KOPT-K1 (cell line): ENCODE measurements around the gene TRIM4.
"Not testable (repeated sequence)": the region's sequence is repeated elsewhere in the genome, so short reads cannot be mapped to it uniquely, and the experiment has no call there.

Experiments used
- H3K27ac ChIP-seq: fragments of 200-600 bp; sonication (generic); 2 replicates; pipeline ENCODE4 v1.5.1; 2016; ENCODE audit warnings: antibody characterized with exemption, mild to moderate bottlenecking, low read depth, low read length; ENCODE audit not compliant: poor library complexity, severe bottlenecking
- H3K36me3 ChIP-seq: fragments of 200-600 bp; sonication (generic); 2 replicates; pipeline ENCODE4 v1.5.1; 2017; ENCODE audit warnings: antibody characterized with exemption, mild to moderate bottlenecking, low read length, moderate library complexity; ENCODE audit not compliant: insufficient read depth
- H3K9me3 ChIP-seq: fragments of 200-600 bp; sonication (generic); 2 replicates; pipeline ENCODE4 v1.5.1; 2017; ENCODE audit warnings: antibody characterized with exemption, low read length, mild to moderate bottlenecking; ENCODE audit not compliant: insufficient read depth, poor library complexity, severe bottlenecking

Gene TRIM4

DNA sequence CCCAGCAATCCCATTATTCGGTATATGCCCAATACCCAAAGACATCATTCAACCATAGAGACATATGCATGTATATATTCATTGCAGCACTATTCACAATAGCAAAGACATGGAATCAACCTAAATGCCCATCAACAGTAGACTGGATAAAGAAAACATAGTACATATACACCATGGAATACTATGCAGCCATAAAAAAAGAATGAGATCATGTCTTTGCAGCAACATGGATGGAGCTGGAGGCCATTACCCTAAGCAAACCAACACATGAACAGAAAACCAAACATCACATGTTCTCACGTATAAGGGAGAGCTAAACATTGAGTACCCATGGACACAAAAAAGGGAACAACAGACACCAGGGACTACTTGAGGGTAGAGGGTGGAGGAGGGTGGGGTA is 29.0 kb downstream of the TRIM4 start:
- H3K36me3 ChIP-seq: peaks cover 29% of the 10 kb centered on the region; the same call in 1 of the 2 replicates
- peaks cover 19% of the 10 kb centered on the region for H3K9me3 ChIP-seq
- not testable (repeated sequence) for H3K27ac ChIP-seq

DNA sequence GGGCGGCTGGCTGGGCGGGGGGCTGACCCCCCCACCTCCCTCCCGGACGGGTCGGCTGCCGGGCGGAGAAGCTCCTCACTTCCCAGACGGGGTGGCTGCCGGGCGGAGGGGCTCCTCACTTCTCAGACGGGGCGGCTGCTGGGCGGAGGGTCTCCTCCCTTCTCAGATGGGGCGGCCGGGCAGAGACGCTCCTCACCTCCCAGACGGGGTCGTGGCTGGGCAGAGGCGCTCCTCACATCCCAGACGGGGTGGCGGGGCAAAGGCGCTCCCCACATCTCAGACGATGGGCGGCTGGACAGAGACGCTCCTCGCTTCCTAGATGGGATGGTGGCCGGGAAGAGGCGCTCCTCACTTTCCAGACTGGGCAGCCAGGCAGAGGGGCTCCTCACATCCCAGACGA is 31.0 kb downstream of the TRIM4 start:
- Histone ChIP-seq H3K9me3 (peaks cover 31% of the 10 kb centered on the region), H3K36me3 (peaks cover 29% of the 10 kb centered on the region; the same call in 1 of the 2 replicates)
- not testable (repeated sequence) for H3K27ac ChIP-seq

DNA sequence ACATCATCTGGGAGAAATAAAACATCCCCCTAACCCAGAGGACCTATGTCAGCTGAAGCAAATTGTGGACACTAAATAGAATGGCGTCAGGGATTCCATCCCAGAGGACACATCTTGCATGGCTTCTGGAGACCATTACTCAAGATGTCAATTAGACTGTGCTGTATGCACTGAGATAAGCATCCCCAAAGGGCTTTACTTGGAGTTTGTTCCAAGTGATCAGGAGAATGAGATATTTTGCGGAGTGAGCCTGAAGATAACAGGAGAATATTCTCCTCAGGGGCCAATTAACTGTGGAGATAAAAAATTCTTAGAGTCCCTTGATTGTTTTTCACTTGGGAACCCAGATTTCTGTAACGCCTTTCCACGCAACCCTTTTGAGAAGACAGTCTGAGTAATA is 38.0 kb downstream of the TRIM4 start:
- no peak overlapping the region for H3K27ac ChIP-seq
- peaks cover 14% of the 10 kb centered on the region for H3K9me3 ChIP-seq
- no peaks in the 10 kb centered on the region for H3K36me3 ChIP-seq

DNA sequence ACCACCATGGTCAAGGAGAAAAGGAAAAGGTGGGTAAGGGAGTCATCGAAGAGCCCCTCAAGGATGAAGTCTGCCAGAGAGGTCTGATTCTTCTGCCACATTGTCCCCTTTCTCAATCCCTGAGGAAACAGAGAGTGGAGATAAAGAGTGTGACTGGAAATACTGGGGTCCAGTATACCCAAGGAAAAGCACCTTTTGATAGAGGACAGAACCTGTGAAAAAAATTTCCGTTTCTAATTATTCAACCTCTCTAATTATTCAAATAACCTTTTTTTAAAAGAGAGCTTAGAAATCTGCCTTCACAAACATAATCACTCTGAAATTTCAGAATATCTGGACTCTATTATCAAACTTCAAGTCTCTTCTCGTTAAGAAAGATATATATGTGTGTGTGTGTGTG is 42.4 kb downstream of the TRIM4 start, which contains the start of gene OR2AE1:
OR2AE1 (minus strand) TSS at position 101 of the 400 bp plus-strand sequence; CDS start at position 101, 0 bp downstream.
- Histone ChIP-seq H3K9me3 (no peaks in the 10 kb centered on the region), H3K36me3 (no peaks in the 10 kb centered on the region), H3K27ac (no peak within 1 kb of the TSS)

DNA sequence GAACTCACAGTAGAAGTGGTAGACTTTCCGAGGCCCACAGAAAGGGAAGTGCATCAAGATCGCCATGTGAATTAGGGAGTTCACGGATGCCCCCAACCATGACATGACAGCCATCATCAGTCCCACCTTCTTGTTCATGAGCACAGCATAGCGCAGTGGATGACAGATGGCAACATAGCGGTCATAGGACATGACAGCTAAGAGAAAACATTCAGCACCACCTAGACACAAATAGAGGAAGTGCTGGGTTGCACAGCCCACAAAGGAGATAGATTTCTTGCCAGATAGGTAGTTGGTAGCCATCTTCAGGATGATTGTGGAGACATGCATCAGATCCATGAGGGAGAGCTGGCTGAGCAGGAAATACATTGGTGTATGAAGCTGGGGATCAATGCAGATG is 42.8 kb downstream of the TRIM4 start:
- Histone ChIP-seq H3K27ac (no peak overlapping the region), H3K36me3 (no peaks in the 10 kb centered on the region), H3K9me3 (no peaks in the 10 kb centered on the region)

DNA sequence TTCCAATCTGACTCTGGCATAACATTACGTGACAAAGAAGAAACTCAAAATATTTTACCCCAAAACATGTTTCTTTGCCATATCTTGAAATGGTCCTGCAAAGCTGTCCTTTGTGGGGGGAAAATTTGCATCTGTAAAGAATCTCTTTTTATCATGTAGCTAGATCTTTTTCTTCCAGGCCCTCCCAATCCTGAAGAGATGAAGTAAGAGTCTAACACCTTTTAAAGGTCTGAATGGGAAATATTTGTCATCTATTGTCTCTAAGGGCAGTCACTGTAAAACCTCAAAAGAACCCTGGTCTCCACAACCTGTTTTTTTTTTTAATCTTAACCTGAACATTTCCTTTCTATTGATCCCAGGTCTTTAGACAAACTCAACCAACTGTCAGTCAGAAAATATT is 51.1 kb downstream of the TRIM4 start:
- Histone ChIP-seq H3K27ac (no peak overlapping the region), H3K9me3 (no peaks in the 10 kb centered on the region)

DNA sequence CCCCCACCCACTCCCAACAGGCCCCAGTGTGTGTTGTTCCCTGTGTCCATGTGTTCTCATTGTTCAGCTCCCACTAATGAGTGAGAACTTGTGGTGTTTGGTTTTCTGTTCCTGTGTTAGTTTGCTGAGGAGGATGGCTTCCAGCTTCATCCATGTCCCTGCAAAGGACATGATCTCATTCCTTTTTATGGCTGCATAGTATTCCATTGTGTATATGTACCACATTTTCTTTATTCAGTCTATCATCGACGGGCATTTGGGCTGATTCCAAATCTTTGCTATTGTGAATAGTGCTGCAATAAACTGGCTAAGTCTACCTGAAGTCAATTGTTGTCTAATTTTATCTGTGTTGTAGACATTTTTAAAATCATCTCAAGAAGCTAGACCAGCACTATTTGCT is 51.9 kb downstream of the TRIM4 start:
- H3K27ac ChIP-seq, H3K9me3 ChIP-seq, H3K36me3 ChIP-seq: not testable (repeated sequence)

More for the DNA sequence above, 51.1 kb downstream of the TRIM4 start:
- H3K36me3 ChIP-seq: no peaks in the 10 kb centered on the region

DNA sequence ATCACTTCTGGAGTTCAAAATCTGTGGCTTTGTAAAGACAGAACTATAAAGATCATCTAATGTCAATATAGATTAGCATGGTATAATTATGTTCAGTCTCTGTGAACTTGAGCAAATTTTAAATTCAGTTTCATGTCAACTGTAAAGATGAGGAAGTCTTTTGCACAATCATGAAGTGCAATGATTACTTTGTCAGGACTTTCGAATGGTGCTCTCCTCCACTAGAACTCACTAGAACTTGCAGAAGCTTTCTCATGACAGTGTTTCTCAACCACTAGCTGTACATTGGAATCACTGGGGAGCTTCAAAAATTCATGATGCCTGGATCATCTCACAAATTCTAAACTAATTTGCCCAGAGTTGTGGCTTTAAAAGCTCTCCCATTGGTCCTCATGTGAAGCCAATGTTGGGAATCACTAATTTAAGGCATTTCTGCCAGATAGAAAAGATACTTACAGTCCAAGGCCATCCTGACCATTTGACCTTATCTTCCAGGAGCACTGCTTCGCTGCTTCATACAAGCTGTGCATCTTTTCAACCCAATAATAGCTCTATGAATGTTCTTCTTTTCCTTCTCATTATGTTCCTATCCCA is 55.4 kb downstream of the TRIM4 start:
- Histone ChIP-seq H3K27ac (no peak overlapping the region), H3K9me3 (no peaks in the 10 kb centered on the region), H3K36me3 (no peaks in the 10 kb centered on the region)

DNA sequence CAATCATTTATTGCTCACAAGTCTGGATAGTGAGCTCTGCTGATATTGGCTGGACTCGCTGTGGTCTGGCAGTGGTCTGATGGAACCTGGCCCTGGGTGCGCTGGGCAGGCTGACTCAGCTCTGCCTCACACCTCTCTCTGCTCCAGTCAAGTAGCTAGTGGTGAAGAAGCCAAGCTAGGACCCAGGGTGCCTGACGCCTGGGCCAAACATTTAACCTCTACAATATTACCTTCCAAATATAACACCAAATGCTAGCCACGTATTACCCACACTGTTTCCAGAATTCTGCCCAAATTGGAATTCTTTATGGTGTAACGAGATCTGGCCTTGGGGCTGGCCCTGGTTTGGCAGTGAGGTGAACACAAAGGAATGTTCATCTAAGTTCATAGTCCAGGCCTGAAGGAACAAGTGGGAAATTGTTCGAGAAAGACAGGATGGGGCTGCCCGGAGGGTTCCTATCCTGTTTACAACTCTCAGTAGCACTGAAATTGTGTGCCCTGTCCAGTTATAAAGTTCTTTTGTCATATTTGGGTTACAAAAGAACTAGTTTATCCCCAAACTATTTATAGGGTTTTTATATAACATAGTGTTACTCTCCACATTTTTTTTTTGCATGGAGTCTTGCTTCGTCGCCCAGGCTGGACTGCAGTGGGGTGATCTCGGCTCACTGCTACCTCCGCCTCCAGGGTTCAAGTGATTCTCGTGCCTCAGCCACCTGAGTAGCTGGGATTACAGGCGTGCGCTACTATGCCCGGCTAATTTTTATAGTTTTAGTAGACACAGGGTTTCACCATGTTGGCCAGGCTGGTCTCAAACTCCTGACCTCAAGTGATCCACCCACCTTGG is 58.8 kb downstream of the TRIM4 start:
- H3K9me3 ChIP-seq: no peaks in the 10 kb centered on the region
- no peak overlapping the region for H3K27ac ChIP-seq

DNA sequence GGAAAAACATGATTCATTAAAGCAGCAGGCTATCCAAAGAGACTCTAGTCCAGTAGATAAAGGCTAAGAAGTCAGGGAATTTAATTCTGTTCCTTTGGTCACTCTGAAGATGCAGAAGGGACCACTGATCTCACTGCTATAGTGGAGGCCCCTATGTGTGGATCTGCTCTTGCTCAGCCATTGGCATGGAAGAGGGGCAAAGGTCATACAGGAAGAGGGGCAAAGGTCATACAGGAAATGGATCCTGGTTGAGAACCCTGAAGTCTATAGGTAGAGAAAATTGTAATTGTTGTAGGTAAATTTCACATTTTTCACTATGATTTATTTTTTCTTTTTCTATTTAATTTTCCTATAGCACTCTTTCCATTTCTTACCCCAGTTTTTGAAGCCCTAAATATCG is 64.1 kb downstream of the TRIM4 start:
- Histone ChIP-seq H3K27ac (no peak overlapping the region), H3K9me3 (no peaks in the 10 kb centered on the region), H3K36me3 (no peaks in the 10 kb centered on the region)

More for the DNA sequence above, 58.8 kb downstream of the TRIM4 start:
- H3K36me3 ChIP-seq: no peaks in the 10 kb centered on the region

DNA sequence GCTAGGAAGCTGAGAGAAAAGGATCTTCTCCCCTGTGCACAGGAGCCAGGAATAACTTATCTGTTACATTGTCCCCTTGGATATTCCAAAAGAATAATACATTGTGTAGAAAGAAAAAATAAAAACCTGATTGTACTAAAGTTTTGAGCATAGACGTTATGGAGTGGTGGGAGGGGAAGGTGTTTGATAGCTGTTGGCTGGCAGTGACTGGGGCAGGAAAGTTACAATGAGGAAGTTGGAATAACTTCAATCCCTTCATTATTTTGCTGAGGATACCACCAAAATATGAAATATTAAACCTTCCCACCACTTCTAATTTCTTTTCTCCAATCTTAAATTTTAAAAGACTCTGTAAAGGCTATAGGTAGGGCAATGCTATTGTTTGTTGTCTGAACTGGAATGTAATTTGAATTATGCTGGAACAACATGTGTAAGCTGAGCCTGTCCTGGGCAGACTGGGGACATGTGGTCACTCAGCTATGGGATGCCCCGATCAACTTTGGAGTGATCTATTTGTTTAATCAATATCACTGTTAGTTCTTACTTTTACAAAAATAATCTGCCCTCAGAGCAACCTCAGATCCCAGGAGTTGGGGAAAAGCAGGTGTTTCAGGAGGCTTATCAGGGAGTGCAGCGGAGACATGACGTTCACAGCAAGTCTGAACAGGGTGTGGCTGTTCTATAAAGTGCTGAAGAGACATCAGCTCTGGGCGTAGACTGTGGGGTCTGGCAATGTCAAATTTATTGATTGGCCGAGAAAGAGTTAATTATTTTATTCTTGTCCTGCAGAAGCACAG is 70.7 kb downstream of the TRIM4 start:
- H3K9me3 ChIP-seq: no peaks in the 10 kb centered on the region
- H3K36me3 ChIP-seq: no peaks in the 10 kb centered on the region
- H3K27ac ChIP-seq: no peak overlapping the region

DNA sequence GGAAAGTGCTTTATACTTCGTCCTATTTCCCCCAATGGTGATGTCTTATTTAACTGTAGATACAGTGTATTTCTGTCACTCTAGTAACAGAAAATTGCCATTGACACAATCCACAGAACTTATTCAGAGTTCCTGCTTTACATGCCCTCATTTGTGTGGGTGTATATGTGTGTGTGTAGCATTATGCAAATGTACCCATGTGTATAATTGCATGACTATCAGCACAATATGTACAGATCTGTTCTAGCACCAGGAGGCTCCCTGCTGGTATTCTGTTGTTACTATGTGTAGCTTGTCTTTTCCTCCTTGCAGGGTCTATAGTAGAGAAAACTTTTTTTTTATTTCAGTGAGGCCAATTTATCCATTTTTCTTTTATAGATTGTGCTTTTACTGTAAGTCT is 75.0 kb downstream of the TRIM4 start:
- H3K27ac ChIP-seq: no peak overlapping the region
- H3K36me3 ChIP-seq: no peaks in the 10 kb centered on the region

DNA sequence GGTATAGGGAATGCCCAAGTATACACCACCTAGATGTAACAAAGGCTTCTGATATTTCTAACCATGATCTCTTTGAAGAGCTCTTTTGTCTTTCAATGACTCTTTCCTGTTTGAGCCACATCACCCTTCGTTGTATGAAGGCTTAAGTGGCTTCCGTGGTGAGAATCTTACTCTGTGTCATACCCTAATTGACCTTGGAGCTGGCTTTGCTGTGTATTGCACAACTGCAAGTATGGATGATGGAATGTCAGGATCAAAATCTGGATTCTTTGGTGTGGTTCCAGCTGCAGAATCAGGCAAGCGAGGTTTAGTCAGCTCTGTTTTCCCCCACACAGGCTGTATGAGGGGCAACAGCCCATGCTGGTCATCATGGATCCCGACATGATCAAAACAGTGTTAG is 75.5 kb downstream of the TRIM4 start:
- no peak overlapping the region for H3K27ac ChIP-seq
- no peaks in the 10 kb centered on the region for H3K9me3 ChIP-seq
- no peaks in the 10 kb centered on the region for H3K36me3 ChIP-seq

More for the DNA sequence above, 75.0 kb downstream of the TRIM4 start:
- no peaks in the 10 kb centered on the region for H3K9me3 ChIP-seq

DNA sequence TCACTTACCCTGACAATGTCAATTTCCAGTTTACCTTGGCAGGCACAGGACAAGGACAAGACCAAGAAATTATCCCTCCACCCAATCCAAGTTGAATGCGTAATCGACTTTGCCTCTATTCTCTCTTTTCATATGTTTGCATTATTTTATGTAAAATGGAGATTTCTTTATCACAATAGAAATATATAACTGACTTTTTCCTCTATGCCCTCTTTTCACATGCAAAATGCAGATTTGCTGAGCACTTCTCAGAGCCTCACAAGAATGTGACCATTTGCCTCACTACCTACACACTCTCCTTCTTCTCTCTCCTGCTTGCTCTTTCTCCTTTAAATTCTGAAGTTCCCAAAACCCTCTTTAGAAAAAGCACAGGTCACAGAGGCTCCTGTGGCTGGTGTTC is 76.4 kb downstream of the TRIM4 start:
- H3K9me3 ChIP-seq: no peaks in the 10 kb centered on the region
- no peaks in the 10 kb centered on the region for H3K36me3 ChIP-seq

More for the DNA sequence above, 76.4 kb downstream of the TRIM4 start:
- no peak overlapping the region for H3K27ac ChIP-seq
